Measurements from ENCODE around the gene ARMH3.

The ARMH3 gene

DNA sequence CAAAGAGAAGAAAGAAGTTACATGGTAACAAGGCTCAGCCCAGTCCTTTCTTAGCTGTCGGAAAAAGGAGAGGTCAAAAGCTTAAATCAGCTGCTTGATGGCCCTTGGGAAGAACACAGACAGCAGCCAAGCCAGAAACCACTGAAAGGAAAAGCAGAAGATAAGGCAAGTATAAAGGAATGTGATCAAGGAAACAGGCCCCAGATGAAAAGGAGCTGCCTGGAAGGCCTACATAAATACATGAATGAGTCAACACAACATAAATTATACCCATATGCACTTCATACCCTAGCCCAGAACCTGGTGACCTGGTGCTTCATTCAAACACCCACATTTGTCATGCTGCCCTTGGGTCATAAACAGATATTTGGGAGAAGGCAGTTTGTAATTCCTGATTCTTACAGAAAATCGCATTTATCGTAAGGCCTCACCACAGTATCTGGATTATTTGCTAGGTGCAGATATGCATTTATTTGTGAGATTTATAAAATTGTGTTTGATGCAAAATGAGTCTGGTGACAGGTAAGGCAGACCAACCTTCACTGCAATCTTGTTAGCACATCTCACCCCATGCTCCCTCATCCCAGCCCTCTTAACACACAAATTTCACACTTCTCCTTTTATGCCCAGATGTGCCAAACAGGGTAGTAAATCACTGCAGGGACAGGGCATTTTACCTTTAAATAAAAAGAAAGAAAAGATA lies 117.5 kb downstream of the ARMH3 start:
- DNase-seq = no peak

DNA sequence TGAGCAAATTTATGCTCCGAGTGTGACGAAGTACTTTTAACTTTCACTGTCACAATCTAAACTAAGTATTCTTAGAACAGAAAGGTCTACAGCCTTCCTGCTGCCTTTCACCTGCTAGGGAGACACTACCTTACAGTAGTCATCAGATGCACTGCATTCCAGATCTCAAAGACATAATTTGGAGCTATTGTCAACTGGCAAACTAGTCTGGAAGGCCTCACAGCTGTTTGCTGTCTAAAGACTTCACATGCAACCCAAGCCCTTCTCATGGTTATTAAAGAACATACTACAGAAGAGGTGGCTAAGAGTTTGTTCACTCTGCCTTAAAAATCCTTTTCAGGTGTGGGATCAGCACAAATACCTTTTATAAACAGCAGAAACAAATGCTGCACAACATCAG lies 120.5 kb downstream of the ARMH3 start:
- no peak for DNase-seq

DNA sequence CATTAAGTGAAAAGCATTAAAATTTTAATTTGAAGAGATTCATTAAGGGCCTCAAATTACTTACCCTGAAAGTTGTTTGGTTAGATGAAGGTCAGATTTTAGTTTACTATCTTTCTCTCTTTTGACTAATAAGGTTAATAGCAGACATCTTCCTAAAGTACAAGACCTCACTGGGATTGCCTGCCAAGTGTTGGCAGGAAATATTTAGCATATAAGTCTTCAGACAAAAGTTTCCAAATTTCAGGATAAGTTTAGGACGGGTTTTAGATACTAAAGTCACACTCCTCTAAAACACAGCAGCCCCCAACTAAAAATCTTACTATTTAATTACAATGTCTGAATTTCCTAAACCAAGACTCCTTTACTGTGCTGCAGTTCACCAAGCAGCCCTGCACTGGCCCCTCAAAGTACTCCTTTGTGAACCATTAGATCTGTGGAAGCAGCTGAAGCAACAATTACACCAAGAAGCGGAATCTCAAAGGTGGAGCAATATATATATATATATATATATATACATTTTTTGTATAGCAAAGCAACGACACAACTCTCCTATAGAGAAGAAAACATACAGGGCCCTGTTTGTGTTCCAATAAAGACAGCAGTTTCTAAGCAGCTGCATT lies 121.2 kb downstream of the ARMH3 start:
- no peak for DNase-seq

DNA sequence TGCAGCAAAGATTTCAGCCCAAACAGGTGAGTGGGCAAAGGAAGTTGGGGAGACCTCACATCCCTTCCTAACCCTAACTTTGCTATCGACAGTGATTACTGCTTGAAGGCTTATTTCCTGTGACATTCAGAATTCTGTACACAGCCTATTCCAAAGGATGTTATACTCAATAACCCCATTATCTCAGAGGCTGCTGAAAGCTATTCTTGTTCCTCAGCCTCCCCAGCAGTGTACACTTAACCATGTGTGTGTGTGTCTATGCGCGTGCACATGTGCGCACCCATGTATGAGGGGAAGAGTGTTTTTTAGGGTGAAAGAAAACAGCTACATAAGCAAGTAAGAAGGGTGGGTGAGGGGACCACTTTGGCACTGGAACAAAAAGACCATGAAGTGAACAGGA lies 122.0 kb downstream of the ARMH3 start:
- no peak for DNase-seq

DNA sequence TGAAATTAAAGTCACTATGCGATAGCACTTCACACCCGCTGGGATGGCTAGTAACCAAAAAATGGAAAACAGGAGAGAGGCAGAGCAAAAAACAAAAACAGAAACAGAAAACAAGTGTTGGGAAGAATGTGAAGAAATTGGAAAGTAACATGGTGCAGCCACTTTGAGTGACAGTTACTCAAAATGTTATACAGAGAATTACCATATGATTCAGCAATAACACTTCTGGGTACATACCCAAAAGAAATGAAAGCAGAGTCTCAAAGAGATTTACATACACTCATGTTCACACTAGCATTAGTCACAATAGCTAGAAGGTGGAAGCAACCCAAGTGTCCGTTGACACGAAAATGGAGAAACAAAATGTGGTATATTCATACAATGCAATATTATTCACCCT lies 123.8 kb downstream of the ARMH3 start:
- no peak for DNase-seq

DNA sequence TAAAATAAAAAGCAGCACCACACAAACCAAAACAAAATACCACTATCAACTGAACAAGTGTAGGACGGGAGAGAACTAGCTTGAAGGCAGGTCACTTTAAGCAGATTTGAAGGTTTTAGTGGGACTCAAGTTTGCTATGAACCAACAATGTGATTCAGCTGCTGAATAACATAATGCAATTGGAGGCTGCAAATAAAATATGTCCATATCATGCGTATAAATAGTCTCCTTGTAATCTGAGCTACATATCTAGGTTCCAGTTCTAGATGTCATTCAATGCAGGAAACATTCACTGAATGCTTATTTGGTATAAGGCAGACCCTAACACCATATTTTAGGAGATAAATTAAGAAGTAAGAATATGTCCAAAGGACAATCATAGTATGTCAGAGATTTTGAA lies 130.9 kb downstream of the ARMH3 start:
- no peak for DNase-seq

DNA sequence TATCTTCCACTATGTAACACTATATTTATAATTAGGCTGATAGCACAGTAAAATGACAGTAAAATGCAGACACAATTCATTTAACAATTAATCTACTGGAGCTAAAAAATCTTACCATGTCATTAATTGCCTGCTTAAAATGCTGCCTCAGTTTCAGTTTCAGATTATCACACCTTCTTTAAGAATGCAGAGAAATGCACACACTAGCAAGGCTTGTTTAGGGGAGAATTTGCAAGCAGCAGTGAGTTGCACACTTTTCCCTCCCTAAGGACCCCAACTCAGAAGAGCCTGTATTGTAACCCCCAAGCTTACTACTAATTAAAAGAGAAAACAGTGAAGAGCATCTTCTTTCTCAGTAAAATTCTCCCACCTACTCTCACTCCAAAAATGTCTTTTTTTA lies 132.7 kb downstream of the ARMH3 start:
- no peak for DNase-seq

DNA sequence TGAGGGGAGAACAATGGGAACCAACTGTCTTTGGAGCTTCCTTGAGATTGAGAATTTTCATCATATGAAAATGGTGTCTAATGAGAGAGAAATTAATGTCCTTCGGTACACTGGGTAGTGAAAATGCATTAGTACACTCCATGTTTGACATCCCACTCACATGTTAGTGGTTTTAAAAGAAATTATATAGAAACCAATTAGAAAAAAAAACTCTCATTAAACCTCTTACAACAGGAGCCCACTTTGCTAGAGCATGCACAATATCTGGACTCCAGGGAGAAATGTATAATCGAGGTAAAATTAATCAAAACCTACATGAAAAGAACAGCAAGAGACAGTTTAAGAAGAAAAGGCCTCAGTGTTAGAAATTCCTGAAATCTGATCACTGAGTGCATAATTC lies 133.1 kb downstream of the ARMH3 start:
- no peak for DNase-seq

DNA sequence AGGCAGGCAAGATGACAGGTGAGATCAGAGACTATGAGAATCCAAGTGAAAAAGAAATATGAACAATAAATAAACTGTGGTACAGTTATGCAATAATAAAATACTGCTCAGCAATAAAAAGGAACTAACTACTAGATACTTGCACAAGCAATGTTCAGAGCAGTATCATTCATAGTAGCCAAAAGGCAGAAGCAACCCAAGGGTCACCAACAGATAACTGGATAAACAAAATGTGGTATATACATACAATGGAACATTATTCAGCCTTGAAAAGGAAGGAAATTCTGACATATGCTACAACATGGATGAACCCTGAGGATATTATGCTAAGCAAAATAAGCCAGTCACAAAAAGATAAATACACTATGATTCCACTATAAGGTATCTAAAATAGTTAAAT lies 135.4 kb downstream of the ARMH3 start:
- DNase-seq = no peak

DNA sequence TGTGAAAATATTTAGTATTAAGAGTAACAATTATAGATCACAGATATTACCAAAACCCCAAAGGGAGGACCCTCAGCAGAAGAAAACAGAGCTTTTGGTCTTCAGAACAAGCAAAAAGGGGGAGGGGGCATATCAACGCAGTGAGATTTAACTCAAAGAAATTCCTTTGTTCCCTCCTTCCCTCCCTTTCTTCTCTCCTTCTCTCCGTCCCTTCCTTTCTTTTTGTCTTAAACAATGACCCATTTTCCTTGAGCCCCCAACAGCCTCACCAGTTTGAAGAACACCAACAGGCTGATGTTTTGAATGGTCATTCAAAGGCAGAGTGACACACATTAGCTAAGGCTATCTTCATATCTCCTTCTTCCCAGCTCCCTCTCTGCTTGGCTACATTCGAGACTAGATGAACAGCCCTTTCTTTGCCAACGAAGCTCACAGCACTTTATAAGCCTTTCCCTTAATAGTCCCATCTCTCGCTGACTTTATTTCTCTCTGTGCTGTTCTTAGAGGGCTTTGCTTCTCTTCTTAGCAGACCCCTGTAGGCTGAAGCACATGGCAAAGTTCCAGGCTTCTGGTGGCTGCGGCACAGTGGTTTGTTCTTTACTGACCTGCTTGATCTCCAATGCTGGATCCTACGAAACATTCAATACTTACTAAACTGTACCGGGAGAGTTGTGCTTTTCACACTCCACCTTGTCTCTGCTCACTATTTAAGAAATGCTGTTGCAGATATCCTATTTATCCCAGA lies 136.8 kb downstream of the ARMH3 start:
- no peak for DNase-seq

DNA sequence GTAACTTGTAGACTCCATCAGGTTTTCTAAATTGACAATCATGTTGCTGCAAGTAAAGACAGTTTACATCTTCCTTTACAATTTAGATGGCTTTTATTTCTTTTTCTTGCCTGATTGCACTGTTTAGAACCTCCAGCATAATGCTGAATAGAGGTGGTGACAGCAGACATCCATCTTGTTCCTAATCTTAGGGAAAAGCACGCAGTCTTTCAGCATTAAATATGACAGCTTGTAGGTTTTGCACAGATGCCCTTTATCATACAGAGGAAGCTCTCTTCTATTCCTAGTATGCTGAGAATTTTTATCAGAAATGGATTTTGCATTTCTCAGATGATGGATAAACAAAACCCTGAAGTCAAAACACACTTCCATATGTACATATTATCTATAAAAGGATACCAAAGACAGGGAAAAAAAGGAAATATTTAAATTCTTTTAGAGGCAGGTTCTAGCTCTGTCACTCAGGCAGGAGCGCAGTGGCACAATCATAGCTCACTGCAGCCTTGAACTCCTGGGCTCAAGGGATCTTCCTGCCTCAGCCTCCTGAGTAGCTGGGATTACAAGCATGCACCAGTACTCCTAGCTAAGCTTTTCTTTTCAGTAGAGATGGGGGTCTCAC lies 143.3 kb downstream of the ARMH3 start:
- DNase-seq = no peak

DNA sequence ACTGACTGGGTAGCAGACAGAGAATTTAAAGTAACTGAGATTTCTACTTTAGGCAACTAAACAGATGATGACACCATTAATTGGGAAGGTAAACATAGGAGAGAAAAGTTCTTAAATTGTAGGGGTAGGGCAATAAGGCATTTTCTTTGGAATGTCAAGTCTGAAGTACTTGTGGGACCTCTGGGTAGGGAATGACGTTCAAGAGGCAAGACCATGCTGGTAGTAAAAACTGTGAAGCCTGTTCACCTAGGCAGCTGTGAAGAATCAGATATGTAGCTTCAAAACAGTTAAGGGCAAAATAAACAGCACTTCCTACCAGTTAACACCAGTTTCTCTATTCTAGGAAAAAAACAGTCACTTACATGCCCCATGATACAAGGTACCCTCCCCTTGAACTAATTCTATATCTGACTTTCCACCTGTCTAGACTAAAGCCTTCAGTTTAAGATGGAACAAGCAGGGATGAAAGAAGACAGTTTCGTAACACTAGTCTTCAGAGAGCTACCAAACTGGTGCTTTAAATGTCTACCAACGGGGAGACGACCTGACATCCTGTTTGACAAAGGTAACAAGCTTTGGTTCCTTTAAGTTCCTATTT lies 149.3 kb downstream of the ARMH3 start:
- no peak for DNase-seq

DNA sequence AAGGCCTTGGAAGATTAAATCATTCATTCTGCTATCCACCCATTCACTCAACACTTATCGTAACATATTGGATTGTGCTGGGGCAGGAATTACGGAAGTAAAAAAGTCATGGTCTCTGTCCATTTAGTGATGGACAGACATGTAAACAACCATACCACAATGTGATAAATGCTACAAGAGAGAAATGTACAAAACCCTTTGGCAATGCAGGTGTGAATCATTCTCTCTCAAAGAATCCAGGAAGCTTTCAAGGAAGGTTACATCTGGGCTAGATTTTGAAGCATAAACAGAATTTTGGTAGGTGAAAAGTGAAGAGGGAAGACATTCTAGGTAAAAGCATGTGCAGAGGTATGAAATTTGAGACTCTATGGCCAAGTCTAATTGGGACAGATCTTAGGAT lies 150.7 kb downstream of the ARMH3 start:
- DNase-seq = no peak

DNA sequence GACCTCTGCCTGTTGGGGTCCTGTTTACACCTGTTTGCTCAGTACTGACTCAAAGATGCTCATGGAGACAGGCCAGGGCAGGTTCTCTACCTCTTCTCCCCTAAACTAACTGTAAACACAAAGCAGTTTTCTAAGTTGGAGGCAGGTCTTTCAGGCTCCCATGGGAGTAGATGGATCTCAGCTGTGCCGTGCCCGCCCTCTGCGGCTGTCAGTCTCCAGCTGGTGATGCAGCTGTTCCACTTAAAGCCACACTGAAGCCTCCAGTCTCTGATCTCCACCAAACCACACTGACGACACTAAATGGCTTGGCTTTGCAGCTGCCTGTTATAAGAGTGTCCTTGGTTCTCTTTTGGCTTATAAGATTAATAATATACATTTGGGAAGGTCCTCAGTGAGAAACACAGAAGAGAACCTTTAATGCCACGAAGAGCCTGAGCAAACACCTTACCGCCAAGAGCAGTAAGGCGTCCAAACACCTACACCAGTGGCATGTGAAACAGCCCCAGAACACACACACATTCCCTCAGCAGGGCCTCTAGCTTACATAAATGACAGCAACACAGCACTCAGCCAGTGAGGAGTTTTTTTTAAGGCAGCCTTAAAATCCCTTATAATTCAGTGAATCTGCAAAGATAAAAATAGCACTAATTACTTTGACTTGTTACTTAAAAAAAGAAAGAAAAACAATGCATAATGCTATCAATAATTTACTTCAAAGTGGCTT lies 152.0 kb downstream of the ARMH3 start:
- no peak for DNase-seq

DNA sequence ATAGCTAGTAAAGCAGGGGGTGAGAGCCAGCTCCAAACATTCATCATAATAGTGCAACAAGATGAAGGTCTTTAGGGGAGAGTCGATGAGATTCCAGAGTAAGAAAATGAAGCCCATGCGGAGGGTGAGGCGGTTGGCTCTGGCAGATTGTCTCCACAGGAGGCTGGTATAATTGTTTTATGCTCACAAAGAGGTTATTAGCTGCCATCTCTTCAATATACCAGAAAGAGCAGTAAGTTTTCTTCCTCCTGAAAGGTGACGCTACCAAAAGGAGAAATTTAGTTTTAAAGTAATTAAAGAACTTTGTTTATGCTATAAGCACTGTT lies 153.2 kb downstream of the ARMH3 start:
- DNase-seq = no peak

DNA sequence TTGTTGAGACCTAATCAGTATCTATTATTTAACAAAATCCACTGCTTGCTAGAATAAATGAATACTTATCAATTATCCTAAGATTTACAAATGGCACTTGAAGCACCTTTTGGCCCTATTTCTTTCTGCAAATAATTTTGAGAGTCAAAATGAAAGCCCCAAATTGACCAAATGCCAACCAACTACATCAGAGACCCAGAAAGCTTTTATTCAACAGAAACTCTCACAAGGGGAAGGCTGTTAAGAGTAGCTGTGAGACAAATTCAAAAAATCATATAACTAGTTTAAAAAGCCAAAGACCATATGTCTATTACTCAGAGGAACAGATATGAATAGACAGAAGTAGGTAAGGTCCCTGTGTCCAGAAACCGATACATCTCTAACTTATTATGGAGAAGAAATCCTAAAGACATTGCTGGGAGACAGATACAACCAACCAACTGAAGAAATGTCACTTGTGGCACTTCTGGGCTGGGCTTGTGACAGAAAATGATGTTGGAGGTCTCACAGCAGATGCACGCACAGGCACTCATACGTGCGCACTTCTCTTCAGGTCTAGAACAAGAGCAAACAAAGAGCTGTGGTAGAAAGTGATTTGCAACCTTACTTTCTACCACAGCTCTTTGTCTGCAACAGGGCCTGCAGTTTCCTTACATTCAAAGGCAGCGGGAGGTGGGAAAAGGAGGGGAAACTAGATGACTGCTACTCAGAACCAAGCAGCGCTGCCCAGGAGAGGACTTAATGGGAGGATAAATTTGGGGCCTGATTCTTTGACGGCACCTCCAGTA lies 153.7 kb downstream of the ARMH3 start:
- no peak for DNase-seq

DNA sequence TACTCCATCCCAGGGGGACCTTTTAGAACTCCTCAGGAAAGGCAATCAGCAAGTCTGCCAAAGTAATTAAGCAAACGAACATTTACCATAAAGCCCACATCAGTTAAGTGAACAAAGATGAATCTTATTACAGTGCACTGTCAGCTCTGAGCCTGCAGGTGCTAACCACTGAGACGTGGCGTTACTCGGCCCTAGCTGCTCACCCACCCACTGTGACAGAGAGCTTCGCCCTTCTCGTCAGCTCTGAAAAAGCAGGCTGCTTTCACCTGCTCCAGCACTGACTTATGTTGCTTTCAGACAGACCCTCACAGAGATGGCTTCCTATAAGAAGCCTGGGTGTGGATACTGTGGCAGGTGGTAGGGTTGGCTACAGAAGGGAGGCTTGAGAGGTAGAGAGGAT lies 154.6 kb downstream of the ARMH3 start:
- DNase-seq = no peak

DNA sequence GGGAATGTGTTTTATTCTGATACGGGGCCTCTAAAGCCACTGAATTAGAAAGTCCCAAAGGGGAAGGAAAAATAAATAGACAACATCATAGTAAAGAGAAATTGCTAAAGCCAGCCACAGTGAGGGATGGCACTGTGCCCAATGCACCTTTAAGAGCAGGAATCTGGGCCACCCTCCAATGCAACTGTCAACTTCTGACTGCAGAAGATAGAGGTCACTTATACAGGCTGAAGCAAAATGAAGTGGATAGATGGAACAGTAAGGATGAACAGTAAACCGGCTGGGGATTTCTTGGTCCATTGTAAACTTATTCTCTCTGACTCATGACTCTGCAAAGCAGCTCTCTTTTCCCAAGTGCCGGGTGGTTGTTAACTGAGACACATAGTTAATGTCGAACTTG lies 158.3 kb downstream of the ARMH3 start:
- DNase-seq = no peak

DNA sequence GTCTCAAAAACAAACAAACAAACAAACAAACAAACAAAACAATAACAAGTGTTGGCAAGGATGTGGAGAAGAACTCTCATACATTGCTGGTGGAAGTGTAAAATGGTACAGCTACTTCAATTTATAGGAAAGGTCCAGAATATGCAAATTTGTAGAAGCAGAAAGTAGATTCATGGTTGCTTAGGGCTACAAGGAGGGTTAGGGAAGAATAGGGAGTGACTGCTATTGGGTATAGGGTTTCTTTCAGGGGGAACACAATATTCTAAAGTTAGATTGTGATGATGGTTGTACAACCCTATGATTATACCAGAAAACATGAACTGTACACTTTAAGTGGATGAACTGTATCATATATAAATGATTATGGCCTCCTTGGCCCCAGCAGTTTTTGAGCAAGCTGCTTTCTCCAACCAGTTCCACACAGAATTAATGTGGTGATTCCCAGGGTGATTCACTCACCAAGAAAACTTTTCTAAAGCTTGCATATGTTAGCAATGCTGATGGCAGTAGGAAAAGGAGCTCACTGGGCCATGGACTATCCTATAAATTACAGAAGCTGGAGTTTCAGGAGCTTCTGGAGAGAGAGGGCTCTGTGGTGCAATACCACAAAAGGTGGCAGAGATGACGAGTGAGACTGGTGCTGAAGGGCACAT lies 159.6 kb downstream of the ARMH3 start:
- DNase-seq = no peak

DNA sequence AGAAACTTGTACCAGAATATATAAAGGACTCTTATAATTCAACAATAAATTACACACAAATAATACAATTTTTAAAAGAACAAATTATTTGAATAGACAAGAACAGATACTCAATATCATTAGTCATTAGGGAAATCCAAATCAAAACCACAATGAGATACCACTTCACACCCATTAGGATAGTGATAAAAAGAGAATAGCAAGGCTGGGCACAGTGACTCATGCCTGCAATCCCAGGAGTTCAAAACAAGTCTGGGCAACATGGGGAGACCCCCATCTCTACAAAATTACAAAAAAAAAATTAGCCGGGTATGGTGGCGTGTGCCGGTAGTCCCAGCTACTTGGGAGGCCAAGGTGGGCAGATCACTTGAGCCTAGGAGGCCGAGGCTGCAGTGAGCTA lies 160.2 kb downstream of the ARMH3 start:
- DNase-seq = no peak

DNA sequence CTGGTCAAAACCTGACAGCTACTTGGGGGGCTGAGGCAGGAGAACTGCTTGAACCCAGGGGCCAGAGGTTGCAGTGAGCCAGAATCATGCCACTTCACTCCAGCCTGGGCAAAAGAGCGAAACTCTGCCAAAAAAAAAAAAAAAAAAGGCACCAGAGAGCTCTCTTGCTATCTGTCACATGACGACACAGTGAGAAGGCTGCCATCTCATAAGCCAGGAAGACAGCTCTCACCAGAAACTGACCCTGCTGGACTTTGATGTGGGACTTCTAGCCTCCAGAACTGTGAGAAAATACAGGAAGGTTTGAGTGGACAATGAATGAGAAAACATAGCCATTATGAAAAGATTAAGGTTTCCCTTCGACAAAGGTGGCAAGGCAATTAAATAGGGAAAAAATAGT lies 161.2 kb downstream of the ARMH3 start:
- no peak for DNase-seq

DNA sequence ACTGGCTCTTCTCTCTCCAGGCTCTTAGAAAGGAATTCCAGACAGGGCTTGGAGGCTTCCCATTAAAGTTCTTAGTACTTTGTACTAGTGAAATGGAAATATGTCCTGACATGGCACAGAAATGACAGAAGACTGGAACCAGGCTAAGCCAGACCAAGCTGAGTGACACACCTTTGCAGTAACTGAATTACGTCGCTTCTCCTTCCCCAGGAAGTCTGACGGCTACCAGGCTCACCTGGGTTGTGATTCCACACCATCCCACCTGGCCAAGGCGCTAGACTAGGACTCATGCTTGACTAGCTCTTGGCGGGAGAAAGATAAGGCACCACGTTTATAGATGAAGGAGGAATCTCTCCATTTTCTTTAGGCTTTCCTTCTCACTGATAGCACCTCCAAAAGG lies 161.7 kb downstream of the ARMH3 start:
- no peak for DNase-seq
